Endothelial cell of umbilical vein (primary cell): Measurements from ENCODE around the gene OR10H4. TPM values are rescaled to one million over a fixed set of nuclear protein-coding genes. Genes with fewer than 3 reads are reported as not detected.

ENCODE experiments used
- BruUV-seq: library from RNA; stranded (reverse); fragments of 400-500 nt; replicated peaks from 2 replicates; lab custom pipeline; 2021; lab: Mats Ljungman, UMichigan
- CTCF ChIA-PET: fragments of 300-600, 350-600 bp; sonication (Branson Sonifier 250); formaldehyde crosslinking; loops from one replicate; lab custom pipeline; 2021; ENCODE audit warnings: antibody characterized with exemption, inconsistent platforms; lab: Charles Lee
- POLR2A ChIA-PET: fragments of 300-600, 350-600 bp; sonication (Branson Sonifier 250); formaldehyde crosslinking; loops from one replicate; lab custom pipeline; 2021; ENCODE audit warnings: antibody characterized with exemption, inconsistent platforms; lab: Charles Lee
- DNase-seq: peaks from one replicate; pipeline ENCODE4 v3.0.0-alpha.2; 2011; ENCODE audit warnings: low read depth, low spot score
- FAIRE-seq: peaks from 2 replicates; lab custom pipeline; 2011; peaks lifted over from hg19 to GRCh38; lab: Jason Lieb, UNC
- H2AFZ ChIP-seq: 2 replicates; pipeline ENCODE4 v1.6.0; 2012; ENCODE audit warnings: low read depth, low read length, control low read depth, inconsistent platforms
- H3K27ac ChIP-seq: 2 replicates; pipeline ENCODE4 v1.5.1; 2011; ENCODE audit warnings: low read depth, mild to moderate bottlenecking, control low read depth, low read length, moderate library complexity; ENCODE audit not compliant: insufficient read depth
- H3K27me3 ChIP-seq, 2 experiments: 2 replicates each; pipeline versions ENCODE4 v1.6.0 to v1.6.1; 2011; ENCODE audit warnings: low read length in 2 of 2, mixed read lengths in 1 of 2; ENCODE audit not compliant: control insufficient read depth in 2 of 2, insufficient read depth in 2 of 2
- H3K36me3 ChIP-seq, 2 experiments: 2 replicates in 1 of 2; 3 replicates in 1 of 2; pipeline ENCODE4 v1.5.1; 2011; ENCODE audit warnings: low read length in 2 of 2, mild to moderate bottlenecking in 1 of 2, moderate library complexity in 1 of 2; ENCODE audit not compliant: control insufficient read depth in 2 of 2, insufficient read depth in 2 of 2; ENCODE audit errors: extremely low read depth in 1 of 2
- H3K4me1 ChIP-seq: 3 replicates; pipeline ENCODE4 v1.5.1; 2011; ENCODE audit warnings: mild to moderate bottlenecking, low read length; ENCODE audit not compliant: control insufficient read depth, insufficient read depth; ENCODE audit errors: extremely low read depth
- H3K4me2 ChIP-seq: 2 replicates; pipeline ENCODE4 v1.6.1; 2011; ENCODE audit warnings: low read length, control low read depth, mixed read lengths; ENCODE audit not compliant: insufficient read depth
- H3K4me3 ChIP-seq, 3 experiments: fragments of 200-600 bp in 1 of 3; sonication (generic), shearing (Covaris generic) in 1 of 3; replicated peaks in 1 of 3; 2 replicates each; pipeline ENCODE4 v1.5.1; 2011 to 2016; ENCODE audit warnings: control low read depth in 3 of 3, low read length in 3 of 3, mild to moderate bottlenecking in 2 of 3, inconsistent platforms in 1 of 3, low read depth in 1 of 3, moderate library complexity in 1 of 3; ENCODE audit not compliant: insufficient read depth in 1 of 3
- H3K79me2 ChIP-seq: 2 replicates; pipeline ENCODE4 v1.6.0; 2012; ENCODE audit warnings: low read length, inconsistent platforms; ENCODE audit not compliant: control insufficient read depth, insufficient read depth
- H3K9ac ChIP-seq: replicated peaks from 2 replicates; pipeline ENCODE3; 2011; ENCODE audit warnings: low read length, control low read depth; ENCODE audit not compliant: insufficient read depth; ENCODE audit errors: extremely low read depth
- H3K9me1 ChIP-seq: replicated peaks from 3 replicates; pipeline ENCODE4 v1.6.0; 2011; ENCODE audit warnings: mild to moderate bottlenecking, low read length; ENCODE audit not compliant: control insufficient read depth, insufficient read depth; ENCODE audit errors: extremely low read depth
- H3K9me3 ChIP-seq: replicated peaks from 2 replicates; pipeline ENCODE4 v1.5.1; 2012; ENCODE audit warnings: low read length, inconsistent platforms; ENCODE audit not compliant: control insufficient read depth, insufficient read depth
- H4K20me1 ChIP-seq: replicated peaks from 2 replicates; pipeline ENCODE3; 2011; ENCODE audit warnings: mild to moderate bottlenecking, low read length; ENCODE audit not compliant: control insufficient read depth, insufficient read depth; ENCODE audit errors: extremely low read depth
- EZH2 ChIP-seq: IDR thresholded peaks from 2 replicates; pipeline ENCODE4 v1.6.1; 2012; ENCODE audit warnings: borderline replicate concordance, low read depth, mild to moderate bottlenecking, moderate library complexity, low read length, inconsistent platforms; ENCODE audit not compliant: severe bottlenecking
- FOS ChIP-seq: IDR thresholded peaks from 2 replicates; pipeline ENCODE4 v1.6.1; 2011; ENCODE audit warnings: mild to moderate bottlenecking, low read length, moderate library complexity, borderline replicate concordance; ENCODE audit not compliant: insufficient read depth
- GATA2 ChIP-seq: IDR thresholded peaks from 2 replicates; pipeline ENCODE4 v1.7.0; 2011; ENCODE audit warnings: low read depth, mild to moderate bottlenecking, moderate library complexity, mixed read lengths, low read length; ENCODE audit not compliant: insufficient read length, insufficient read depth
- JUN ChIP-seq: IDR thresholded peaks from 2 replicates; pipeline ENCODE4 v1.6.1; 2011; ENCODE audit warnings: borderline replicate concordance, low read depth; ENCODE audit not compliant: insufficient read length, insufficient read depth
- MYC ChIP-seq: IDR thresholded peaks from one replicate; pipeline ENCODE4 v1.6.1; 2011; ENCODE audit warnings: mild to moderate bottlenecking, low read depth, low read length
- POLR2A ChIP-seq: IDR thresholded peaks from 2 replicates; pipeline ENCODE4 v1.6.1; 2012; ENCODE audit warnings: low read depth, mild to moderate bottlenecking, control low read depth, low read length
- dilution Hi-C: fragments of 300-500 bp; cut with MboI; formaldehyde crosslinking; loops from one replicate; pipeline ENCODE4 v1.15.0; 2019; ENCODE audit warnings: low sequenced_read_pairs; ENCODE audit not compliant: extremely low pct_ligation_motif_present
- intact Hi-C: fragments of 100-400 bp; cut with micrococcal nuclease; formaldehyde crosslinking; loops from one replicate; pipeline ENCODE4 v1.10.0; 2022
- polyA plus RNA-seq, 4 experiments: library from polyadenylated mRNA; depleted of rRNA in 3 of 4; stranded (reverse) in 3 of 4; unstranded in 1 of 4; fragments of >200 nt; gene quantifications; 2 replicates each; pipeline versions ENCODE4 v1.2.1 to v1.2.3, GENCODE V29; 2011 to 2012; ENCODE audit warnings: missing spikeins in 1 of 4
- total RNA-seq: library from RNA; stranded (reverse); gene quantifications from 2 replicates; pipeline ENCODE4 v1.2.3, GENCODE V29; 2021
- TF ChIP-seq, protein P1 (sequence below), 2 donors: IDR thresholded peaks; 1 replicate in 1 of 2; 2 replicates in 1 of 2; pipeline ENCODE4 v1.5.1; 2011; ENCODE audit warnings: low read length in 2 of 2, mild to moderate bottlenecking in 2 of 2, moderate library complexity in 2 of 2, control low read depth in 1 of 2, inconsistent platforms in 1 of 2, low read depth in 1 of 2; ENCODE audit not compliant: insufficient read depth in 1 of 2; ENCODE audit errors: extremely low read depth in 1 of 2

OR10H4 gene
- total and polyA plus RNA-seq, 2 donors (not counting 3 experiments of a cell fraction or from before 2014, with no cell fraction given), result not detected

DNA sequence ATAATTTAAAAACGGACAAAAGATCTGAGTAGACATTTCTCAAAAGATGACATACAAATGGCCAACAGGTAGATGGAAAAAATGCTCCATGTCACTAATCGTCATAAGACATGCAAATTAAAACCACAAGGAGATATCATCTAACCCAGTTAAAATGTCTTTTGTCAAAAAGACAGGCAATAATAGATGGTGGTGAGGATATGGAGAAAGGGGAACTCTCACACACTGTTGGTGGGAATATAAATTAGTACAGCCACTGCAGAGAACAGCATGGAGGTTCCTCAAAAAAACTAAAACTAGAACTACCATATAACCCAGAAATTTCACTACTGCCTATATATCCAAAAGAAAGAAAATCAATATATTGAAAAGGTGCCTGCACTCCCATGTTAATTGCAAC, 37.9 kb downstream of the OR10H4 start:
- no peaks in the 10 kb centered on the region for H3K27me3 ChIP-seq
- H3K4me3 ChIP-seq, result no peak overlapping the region
- DNase-seq, result no peak
- no peak overlapping the region for H3K9ac ChIP-seq
- no peaks in the 10 kb centered on the region for H3K9me1 ChIP-seq
- H3K79me2 ChIP-seq, result no peaks in the 10 kb centered on the region
- no peaks in the 10 kb centered on the region for H3K9me3 ChIP-seq
- dilution Hi-C loops (no loop called here), intact Hi-C loops (no loop called here)
- FAIRE-seq, result no peak
- no peak overlapping the region for H2AFZ ChIP-seq
- H3K27ac ChIP-seq, result no peak overlapping the region
- no peaks in the 10 kb centered on the region for H3K36me3 ChIP-seq
- ChIA-PET CTCF (no interaction called here), POLR2A (no interaction called here)
- no peak overlapping the region for H3K4me2 ChIP-seq
- H3K4me1 ChIP-seq, result no peaks in the 10 kb centered on the region
- H4K20me1 ChIP-seq, result no peaks in the 10 kb centered on the region
- no TSS peak for BruUV-seq
- no peak for TF ChIP-seq EZH2
- no peak for TF ChIP-seq POLR2A
- no peak for TF ChIP-seq MYC
- TF ChIP-seq JUN, result no peak
- TF ChIP-seq GATA2, result no peak
- TF ChIP-seq, protein P1, sequence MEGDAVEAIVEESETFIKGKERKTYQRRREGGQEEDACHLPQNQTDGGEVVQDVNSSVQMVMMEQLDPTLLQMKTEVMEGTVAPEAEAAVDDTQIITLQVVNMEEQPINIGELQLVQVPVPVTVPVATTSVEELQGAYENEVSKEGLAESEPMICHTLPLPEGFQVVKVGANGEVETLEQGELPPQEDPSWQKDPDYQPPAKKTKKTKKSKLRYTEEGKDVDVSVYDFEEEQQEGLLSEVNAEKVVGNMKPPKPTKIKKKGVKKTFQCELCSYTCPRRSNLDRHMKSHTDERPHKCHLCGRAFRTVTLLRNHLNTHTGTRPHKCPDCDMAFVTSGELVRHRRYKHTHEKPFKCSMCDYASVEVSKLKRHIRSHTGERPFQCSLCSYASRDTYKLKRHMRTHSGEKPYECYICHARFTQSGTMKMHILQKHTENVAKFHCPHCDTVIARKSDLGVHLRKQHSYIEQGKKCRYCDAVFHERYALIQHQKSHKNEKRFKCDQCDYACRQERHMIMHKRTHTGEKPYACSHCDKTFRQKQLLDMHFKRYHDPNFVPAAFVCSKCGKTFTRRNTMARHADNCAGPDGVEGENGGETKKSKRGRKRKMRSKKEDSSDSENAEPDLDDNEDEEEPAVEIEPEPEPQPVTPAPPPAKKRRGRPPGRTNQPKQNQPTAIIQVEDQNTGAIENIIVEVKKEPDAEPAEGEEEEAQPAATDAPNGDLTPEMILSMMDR (IDR thresholded peaks at IDR 0.05; ENCODE audit: extremely low read depth in 1 of 2, insufficient read depth in 1 of 2, low read depth in 1 of 2, low read length in 2 of 2), result no peak
- TF ChIP-seq FOS, result no peak
